Left ventricle myocardium inferior (tissue), 1 donor: ENCODE results near the gene TIMM10B. TPM values are rescaled to one million over a fixed set of nuclear protein-coding genes. Genes with fewer than 3 reads are reported as not detected.

Experiments used
- DNase-seq: peaks from one replicate; pipeline ENCODE4 v3.0.0-alpha.2; 2020
- H3K27ac ChIP-seq: fragments of 200-600 bp; replicated peaks from 2 replicates; pipeline ENCODE4 v1.8.0; 2021
- H3K27me3 ChIP-seq: fragments of 200-600 bp; 2 replicates; pipeline ENCODE4 v1.8.0; 2021; ENCODE audit warnings: low read depth
- H3K36me3 ChIP-seq: fragments of 200-600 bp; 2 replicates; pipeline ENCODE4 v1.8.0; 2021
- H3K4me1 ChIP-seq: fragments of 200-600 bp; 2 replicates; pipeline ENCODE4 v1.8.0; 2021
- H3K4me3 ChIP-seq: fragments of 200-600 bp; 2 replicates; pipeline ENCODE4 v1.8.0; 2021; ENCODE audit warnings: mild to moderate bottlenecking, moderate library complexity
- H3K9me3 ChIP-seq: fragments of 200-600 bp; replicated peaks from 2 replicates; pipeline ENCODE4 v1.8.0; 2021
- CTCF ChIP-seq: fragments of 200-600 bp; IDR thresholded peaks from 2 replicates; pipeline ENCODE4 v1.8.0; 2021; ENCODE audit warnings: antibody characterized with exemption, mild to moderate bottlenecking, borderline replicate concordance
- intact Hi-C: fragments of 100-400 bp; cut with micrococcal nuclease; formaldehyde crosslinking; loops from one replicate; pipeline ENCODE4 v1.11.0; 2022
- total RNA-seq: library from RNA; stranded (reverse); fragmentation: NEBNext Ultra II Directional; extraction: Animal tissue kit (Norgen Biotek cat#: 25700); gene quantifications from one replicate; pipeline ENCODE4 v1.2.1, GENCODE V29; 2021
- donor health status: DM: no; HTN: yes; CAD: no; lungs with severe emphysema.

TIMM10B gene
- total RNA-seq, 1 donor from 2014 or later, result 17.9 TPM

DNA sequence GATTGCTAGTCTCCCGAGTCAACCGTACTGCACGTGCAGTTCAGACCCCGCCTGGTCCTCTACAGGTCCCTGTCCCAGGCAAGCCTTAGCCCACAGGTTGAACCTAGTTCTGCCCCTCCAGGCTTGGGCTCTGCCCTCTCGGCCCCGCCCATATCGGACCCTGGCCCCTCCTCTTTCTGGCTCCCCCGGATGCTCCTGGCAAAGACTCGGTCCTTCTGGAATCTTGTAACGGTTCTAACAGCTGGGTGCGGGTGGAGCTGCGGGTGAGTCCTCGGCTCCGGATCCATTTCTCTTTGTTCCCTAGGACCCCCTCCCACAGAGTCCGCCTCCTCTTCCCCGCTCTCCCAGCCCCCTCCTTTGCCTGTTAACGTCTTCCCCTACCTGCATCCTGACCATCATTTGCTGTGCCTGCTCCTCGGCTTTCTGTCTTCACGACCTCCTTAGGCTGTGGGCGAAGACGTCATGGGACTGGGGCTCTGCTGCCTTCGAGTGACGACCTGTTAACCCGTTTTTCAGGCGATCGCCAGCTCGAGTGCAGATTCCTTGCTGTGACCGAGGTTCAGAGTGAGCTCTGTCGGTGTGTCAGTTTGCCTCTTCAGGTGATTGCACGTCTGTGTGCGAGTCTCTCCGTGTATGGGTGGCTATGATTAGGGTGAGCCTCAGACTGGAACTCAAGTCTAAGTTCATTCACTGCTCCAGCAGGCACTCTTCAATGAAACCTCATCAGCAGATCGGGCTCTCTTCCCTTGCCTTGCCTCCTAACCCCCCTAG, 16.0 kb downstream of the TIMM10B start, which contains the start of gene DNHD1:
DNHD1 (plus strand) TSS at position 212 of the 771 bp plus-strand sequence. CDS start 936 bp downstream, outside the sequence.
- Histone ChIP-seq H3K27ac (peak within 1 kb of the TSS; percentile 28), H3K36me3 (peaks cover 42% of the 10 kb centered on the region), H3K4me1 (peaks cover 14% of the 10 kb centered on the region), H3K4me3 (peak within 1 kb of the TSS; percentile 38), H3K9me3 (no peaks in the 10 kb centered on the region), H3K27me3 (no peaks in the 10 kb centered on the region)
- no peak for DNase-seq
- TF ChIP-seq CTCF, result no peak
- intact Hi-C loops, result loop anchor here (10.0 kb wide), 1 partner anchor 52 kb away; the partner anchor contains the start of gene HPX

DNA sequence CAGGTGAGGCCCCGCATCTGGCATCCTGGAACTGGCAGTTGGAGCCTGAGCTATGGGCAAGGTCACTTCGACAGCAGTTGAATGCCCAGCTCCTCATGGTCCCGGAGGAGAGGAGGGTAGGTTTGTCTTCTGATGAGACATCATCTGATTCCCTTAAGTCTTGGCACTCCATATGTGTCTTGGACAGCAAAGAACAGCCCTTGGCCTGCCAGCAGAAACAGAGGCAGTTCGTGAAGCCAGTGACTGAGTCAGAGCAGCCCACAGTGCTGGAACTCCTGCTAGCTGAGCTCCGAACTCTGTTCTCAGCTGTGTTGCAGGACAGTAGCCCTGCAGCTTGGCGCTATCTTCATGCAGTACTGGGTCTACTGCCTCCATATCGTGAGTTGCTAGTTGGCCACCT, 16.8 kb downstream of the TIMM10B start:
- Histone ChIP-seq H3K27ac (peak overlapping the region; percentile 28), H3K4me1 (peaks cover 14% of the 10 kb centered on the region), H3K4me3 (no peak overlapping the region), H3K27me3 (no peaks in the 10 kb centered on the region), H3K9me3 (no peaks in the 10 kb centered on the region), H3K36me3 (peaks cover 44% of the 10 kb centered on the region)
- TF ChIP-seq CTCF, result no peak
- intact Hi-C loops, result loop anchor here (10.0 kb wide), 1 partner anchor 53 kb away; the partner anchor contains the start of gene HPX
- no peak for DNase-seq

DNA sequence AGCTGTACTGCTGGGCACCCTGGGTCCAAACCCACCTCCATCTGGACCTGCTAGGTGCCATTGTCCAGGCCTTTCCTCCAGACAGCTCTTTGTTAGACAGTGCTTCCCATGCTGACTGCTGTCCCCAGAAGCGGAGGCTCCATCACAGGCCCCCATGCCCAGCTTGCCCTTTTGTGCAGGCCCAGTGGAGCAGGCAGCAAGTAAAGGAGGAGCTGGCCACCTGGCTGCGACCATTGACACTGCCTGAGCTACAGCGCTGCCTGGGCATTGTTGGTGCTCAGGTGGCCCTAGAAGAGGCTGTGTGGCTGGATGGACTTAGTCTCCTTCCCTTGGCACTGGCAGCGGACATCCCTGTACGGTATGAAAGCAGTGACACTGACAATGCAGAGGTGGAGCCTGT, 17.2 kb downstream of the TIMM10B start:
- H3K27ac ChIP-seq, result no peak overlapping the region
- H3K4me1 ChIP-seq, result peaks cover 14% of the 10 kb centered on the region
- no peaks in the 10 kb centered on the region for H3K9me3 ChIP-seq
- H3K36me3 ChIP-seq, result peaks cover 44% of the 10 kb centered on the region
- no peaks in the 10 kb centered on the region for H3K27me3 ChIP-seq
- intact Hi-C loops, result loop anchor here (10.0 kb wide), 1 partner anchor 54 kb away; the partner anchor contains the start of gene HPX
- no peak for DNase-seq
- no peak overlapping the region for H3K4me3 ChIP-seq
- TF ChIP-seq CTCF, result no peak

DNA sequence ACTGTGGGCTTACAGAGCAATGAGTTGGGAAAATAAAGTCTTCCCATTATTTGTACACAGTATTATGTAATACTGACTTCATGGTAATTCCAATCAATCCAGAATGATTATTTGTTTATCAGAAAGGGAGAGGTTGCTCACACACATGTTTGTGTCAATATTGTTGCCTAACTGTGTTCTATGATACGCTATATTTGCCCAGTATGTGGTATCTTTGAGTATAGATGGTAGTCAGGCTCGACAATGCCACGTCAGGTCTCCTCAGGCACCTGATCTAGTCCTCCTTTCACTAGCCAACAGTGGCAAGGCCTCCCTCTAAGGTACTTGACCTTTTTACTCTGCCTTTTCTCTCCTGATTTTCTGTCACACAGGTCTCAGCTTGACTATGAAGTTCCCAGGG, 21.1 kb downstream of the TIMM10B start:
- Histone ChIP-seq H3K27me3 (no peaks in the 10 kb centered on the region), H3K4me1 (peaks cover 11% of the 10 kb centered on the region), H3K4me3 (no peak overlapping the region), H3K9me3 (no peaks in the 10 kb centered on the region), H3K27ac (no peak overlapping the region), H3K36me3 (peaks cover 41% of the 10 kb centered on the region)
- no peak for DNase-seq
- TF ChIP-seq CTCF, result no peak
- intact Hi-C loops, result no loop called here

DNA sequence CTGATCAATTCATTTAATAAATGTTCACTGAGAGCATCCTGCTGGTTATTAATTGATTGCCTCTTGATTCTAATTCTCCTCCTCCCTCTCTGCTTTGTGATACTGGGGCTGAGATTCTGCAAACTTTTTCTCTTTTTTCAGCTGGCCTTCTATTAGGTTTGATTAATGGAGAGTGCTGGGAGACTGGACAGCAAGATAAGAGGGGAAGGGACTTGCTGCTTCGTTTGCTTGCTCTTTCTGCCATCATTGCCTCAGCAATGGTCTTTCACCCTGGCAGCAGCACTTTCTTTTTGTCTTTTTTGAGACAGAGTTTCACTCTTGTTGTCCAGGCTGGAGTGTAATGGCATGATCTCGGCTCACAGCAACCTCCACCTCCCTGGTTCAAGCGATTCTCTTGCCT, 22.9 kb downstream of the TIMM10B start:
- Histone ChIP-seq H3K4me1 (no peaks in the 10 kb centered on the region), H3K36me3 (peaks cover 37% of the 10 kb centered on the region), H3K27me3 (no peaks in the 10 kb centered on the region), H3K9me3 (no peaks in the 10 kb centered on the region), H3K27ac (no peak overlapping the region), H3K4me3 (no peak overlapping the region)
- no peak for DNase-seq
- intact Hi-C loops, result no loop called here
- no peak for TF ChIP-seq CTCF
